CD4-positive, alpha-beta T cell treated with Interleukin-2 at 100 ng/mL for 4 hours (primary cell): ENCODE data around the gene TNNI3K.

Source experiments
- DNase-seq: peaks from one replicate; pipeline ENCODE4 v3.0.0-alpha.2; 2020; ENCODE audit warnings: low spot score

Gene TNNI3K

GRCh38 chr1:74434321-74434720 is 199.1 kb downstream of the TNNI3K start:
- DNase-seq: no peak

- DNase-seq: no peak
These were observed 200.9 kb downstream of the TNNI3K start for GRCh38 chr1:74436078-74436477.

DNA sequence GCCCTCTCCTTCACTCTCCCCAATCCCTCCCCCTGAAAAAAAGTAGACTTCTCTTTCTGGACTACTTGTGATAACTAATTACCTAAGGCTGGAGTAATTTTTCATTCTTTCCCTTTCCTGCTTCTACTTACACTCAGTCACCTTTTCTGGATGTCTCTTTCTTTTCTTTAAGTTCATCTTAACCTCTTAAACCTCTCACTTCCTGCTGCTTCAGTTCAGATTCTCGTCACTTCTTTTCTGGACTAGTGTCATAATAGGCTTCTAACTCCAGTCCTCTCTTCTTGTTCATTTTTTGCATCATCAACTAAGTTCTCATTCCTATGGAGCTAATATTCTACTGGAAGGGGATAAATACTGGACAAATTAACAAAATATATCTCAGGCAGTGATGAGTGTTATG is 201.8 kb downstream of the TNNI3K start:
- DNase-seq: no peak

DNA sequence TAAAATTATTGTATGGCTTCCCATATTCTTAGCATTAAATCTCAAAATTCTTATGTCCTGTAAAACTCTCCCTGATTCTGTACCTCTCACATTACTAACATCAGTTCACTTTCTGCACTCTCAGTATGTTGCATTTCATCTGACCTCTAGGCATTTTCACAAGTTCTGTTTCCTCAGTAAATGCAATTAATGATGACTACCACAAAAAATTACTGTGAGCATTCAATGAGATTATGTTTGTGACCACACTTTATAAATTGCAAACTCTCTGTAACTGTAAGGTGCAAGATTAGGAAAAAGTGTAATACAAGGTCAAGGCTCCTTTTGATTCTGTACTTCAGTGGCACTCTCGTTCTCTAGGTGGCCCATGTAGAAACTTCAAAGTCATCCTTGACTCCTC is 216.8 kb downstream of the TNNI3K start:
- DNase-seq: no peak

DNA sequence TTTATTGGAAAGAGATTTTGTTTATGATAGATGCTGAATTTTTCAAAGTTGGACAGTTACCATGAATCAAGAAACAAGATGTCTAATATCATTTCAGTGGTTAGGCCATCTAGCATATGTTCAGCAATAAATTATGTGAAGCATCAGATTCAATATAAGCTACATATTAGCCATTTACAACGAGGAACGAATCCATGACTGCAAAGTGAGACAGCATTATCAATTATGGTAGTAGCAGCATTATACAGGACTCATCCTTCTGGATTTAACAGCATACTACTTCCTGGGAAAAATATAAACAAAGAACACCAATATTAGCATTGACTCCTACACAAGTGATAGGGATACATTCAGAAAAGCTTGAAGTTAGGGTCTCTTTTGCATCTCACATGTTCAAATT is 218.1 kb downstream of the TNNI3K start:
- no peak for DNase-seq

DNA sequence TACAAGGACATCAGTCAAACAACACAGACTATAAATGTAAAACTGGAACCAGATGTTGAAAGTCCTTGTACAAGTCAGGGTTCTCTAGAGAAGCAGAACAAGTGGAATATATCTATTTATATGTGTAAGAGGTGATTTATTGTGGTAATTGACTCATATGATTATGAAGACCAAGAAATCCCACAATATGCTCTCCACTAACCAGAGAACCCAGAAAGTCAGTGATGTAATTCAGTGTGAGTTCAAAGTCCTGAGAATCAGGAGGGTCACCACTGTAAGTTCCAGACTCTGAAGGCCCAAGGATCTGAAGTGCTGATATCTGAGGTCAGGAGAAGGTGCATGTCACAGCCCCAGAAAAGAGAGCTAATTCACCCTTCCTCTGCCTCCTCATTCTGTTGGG is 220.2 kb downstream of the TNNI3K start:
- DNase-seq: no peak

DNA sequence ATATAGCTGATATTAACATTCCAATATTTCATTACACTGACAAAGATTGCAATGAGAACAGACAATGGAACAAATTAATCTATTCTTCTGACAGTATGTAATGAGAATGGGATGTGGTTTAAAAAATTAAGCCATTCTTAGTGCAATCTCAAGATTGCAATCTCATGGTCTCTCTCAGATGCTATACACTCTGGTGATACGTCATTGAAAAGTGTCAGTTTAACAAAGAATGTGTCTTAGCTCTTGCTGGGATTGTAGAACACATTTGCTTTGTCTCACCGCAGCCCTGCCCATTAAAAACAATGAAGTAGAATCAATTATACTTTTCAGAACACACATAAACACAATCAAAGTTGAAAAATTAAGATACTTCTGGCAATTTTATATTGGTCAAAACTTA is 222.1 kb downstream of the TNNI3K start:
- no peak for DNase-seq

- no peak for DNase-seq
These were observed 228.3 kb downstream of the TNNI3K start for GRCh38 chr1:74463333-74463988.

GRCh38 chr1:74464037-74464436 is 228.8 kb downstream of the TNNI3K start:
- no peak for DNase-seq

GRCh38 chr1:74465193-74465681 is 230.1 kb downstream of the TNNI3K start:
- no peak for DNase-seq

- no peak for DNase-seq
These were observed 232.7 kb downstream of the TNNI3K start for GRCh38 chr1:74467786-74468377.

DNA sequence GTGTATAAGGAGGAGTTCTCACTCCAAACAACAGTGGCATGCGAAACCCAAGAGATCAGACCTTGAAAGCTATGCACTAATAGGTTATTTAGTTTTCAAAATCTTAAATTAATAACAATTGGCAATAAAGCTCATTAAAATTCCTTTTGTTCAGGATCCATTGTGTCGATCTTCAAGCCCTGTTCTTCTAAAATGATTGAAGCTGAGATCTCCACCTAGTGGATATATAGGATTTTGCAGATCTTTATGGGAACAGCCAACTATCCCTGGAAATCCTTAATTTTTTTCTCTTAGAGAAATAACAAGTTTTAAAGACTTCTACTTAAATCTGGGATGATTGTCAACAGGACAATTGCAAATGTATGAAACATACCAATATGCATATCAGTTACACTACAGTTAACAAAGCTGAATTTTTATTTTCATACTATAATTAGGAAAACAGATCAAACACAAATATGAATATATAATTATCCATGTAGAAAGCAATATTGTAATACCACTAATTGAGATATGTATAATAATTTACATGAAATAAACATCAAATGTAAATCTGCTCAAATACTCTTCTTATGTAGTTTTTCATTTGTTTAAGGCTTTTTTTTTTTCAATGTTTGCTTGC is 233.9 kb downstream of the TNNI3K start:
- no peak for DNase-seq

DNA sequence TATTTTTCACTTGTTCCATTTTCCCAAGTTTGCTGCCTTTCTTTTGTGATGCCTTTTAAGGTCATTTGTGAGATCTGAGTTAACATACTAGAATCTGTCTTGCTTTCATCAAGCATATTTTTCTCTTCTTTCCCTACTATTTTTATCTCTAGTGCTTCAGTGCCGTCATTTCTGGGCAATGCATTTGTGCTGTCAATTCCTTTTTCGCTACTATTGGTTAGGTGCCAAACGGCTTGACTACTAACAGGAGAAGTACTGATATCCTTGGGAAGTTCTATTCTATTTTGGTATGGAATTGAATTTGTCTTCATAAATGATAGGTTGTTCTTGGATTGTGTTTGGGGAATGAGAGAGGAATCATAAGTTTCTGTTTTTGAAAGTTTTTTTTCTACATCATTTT is 235.1 kb downstream of the TNNI3K start:
- no peak for DNase-seq

DNA sequence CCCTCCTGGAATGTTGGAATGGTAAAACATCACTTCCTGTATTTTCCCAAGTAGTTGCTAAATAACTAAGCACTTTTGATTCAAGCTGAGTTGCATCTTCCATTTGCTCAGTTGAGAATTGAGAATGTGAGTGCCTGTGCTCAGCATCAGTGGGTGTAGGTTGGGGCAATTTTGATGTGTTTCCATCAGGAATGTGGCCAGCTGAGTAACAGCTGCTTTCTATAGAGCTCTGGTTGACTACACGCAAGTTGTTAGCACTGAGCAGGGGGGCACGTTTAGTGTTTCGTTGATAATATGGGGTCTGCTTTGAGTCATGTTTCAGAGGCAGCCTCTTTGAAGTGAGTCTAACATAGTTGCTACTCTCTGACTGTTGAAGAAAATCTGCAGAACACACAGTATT is 235.7 kb downstream of the TNNI3K start:
- DNase-seq: no peak

- DNase-seq: no peak
These were observed 236.3 kb downstream of the TNNI3K start for GRCh38 chr1:74471470-74471869.

GRCh38 chr1:74474585-74474984 is 239.4 kb downstream of the TNNI3K start:
- DNase-seq: no peak

- no peak for DNase-seq
These were observed 243.8 kb downstream of the TNNI3K start for GRCh38 chr1:74478979-74479378.

- DNase-seq: no peak
These were observed 244.9 kb downstream of the TNNI3K start for GRCh38 chr1:74480068-74480467.

GRCh38 chr1:74481607-74482006 is 246.4 kb downstream of the TNNI3K start:
- no peak for DNase-seq

DNA sequence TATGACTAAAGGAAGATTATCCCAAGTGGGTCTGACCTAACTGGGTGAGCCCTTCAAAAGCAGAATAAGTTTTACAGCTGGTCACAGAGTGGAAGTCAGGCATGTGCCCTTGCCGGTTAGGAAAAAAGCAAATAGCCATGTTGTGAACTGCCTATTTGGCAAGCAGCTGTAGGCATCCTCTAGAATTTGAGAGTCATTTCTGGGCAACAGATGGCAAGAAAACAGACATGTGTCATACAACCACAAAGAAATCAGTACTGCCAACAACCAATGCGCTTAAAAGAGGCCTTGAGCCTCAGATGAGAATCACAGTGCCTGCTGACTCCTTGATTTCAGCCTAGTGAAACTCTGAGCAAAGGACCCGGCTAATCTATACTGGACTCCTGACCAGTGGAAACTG is 250.4 kb downstream of the TNNI3K start:
- no peak for DNase-seq

DNA sequence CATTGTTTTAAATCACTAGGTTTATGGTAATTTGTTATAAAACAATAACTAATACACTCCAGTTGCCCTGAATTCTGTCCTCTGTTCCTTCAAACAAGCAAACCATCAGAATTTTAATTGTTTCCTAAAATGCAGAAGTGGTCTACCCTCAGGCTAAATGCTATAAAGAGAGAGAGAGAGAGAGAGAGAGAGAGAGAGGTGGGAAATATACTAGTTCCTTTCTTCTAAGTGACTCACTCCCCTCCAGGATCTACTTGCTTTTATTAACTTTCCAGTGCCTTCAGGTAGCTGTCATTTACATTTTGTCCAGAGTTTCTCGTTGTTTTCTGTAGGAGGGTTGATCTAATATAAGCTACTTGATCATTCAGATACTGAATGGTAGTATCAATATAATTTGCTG is 250.8 kb downstream of the TNNI3K start:
- no peak for DNase-seq

- DNase-seq: no peak
These were observed 261.5 kb downstream of the TNNI3K start for GRCh38 chr1:74496669-74497068.

GRCh38 chr1:74498901-74499300 is 263.7 kb downstream of the TNNI3K start:
- no peak for DNase-seq

GRCh38 chr1:74502432-74502831 is 267.2 kb downstream of the TNNI3K start:
- DNase-seq: no peak
